Uterus (tissue), 4 donors: Measurements from ENCODE around the gene ATAD5. TPM values are rescaled to one million over a fixed set of nuclear protein-coding genes. Genes with fewer than 3 reads are reported as not detected.

ENCODE experiments used
- DNase-seq, 2 donors: peaks; one replicate each; pipeline ENCODE4 v3.0.0-alpha.2; 2019 to 2020
- H3K27ac ChIP-seq, 2 donors: fragments of 200-600 bp; sonication (generic); 1 replicate in 1 of 2; 2 replicates in 1 of 2; pipeline ENCODE4 v1.5.1; 2016 to 2018
- H3K27me3 ChIP-seq, 2 donors: fragments of 200-600 bp; sonication (generic); one replicate each; pipeline ENCODE4 v1.5.1; 2018 to 2019; ENCODE audit warnings: control low read depth in 1 of 2
- H3K36me3 ChIP-seq, 2 donors: fragments of 200-600 bp; sonication (generic); one replicate each; pipeline ENCODE4 v1.5.1; 2019; ENCODE audit warnings: control low read depth in 1 of 2
- H3K4me1 ChIP-seq, 2 donors: fragments of 200-600 bp; sonication (generic); one replicate each; pipeline ENCODE4 v1.5.1; 2018 to 2019; ENCODE audit warnings: control low read depth in 1 of 2
- H3K4me3 ChIP-seq, 2 donors: fragments of 200-600 bp; sonication (generic); 1 replicate in 1 of 2; 2 replicates in 1 of 2; pipeline ENCODE4 v1.5.1; 2018 to 2019; ENCODE audit warnings: mild to moderate bottlenecking in 1 of 2
- H3K9me3 ChIP-seq, 2 donors: fragments of 200-600 bp; sonication (generic); one replicate each; pipeline ENCODE4 v1.5.1; 2019; ENCODE audit warnings: control low read depth in 1 of 2
- CTCF ChIP-seq, 4 experiments: fragments of 200-600 bp in 2 of 4; fragments of 450-650 bp in 2 of 4; sonication (generic) in 2 of 4; IDR thresholded peaks; one replicate each; pipeline ENCODE4 v1.5.1; 2016 to 2019; ENCODE audit warnings: antibody characterized with exemption in 4 of 4, mild to moderate bottlenecking in 2 of 4, moderate library complexity in 1 of 4
- POLR2A ChIP-seq, 2 donors: fragments of 450-650 bp; IDR thresholded peaks; one replicate each; pipeline ENCODE4 v1.6.1; 2016; ENCODE audit warnings: antibody characterized with exemption in 2 of 2, mild to moderate bottlenecking in 1 of 2, moderate library complexity in 1 of 2
- intact Hi-C: fragments of 100-400 bp; cut with DNase I; formaldehyde crosslinking; loops from one replicate; pipeline ENCODE4 v1.15.1; 2023; ENCODE audit warnings: low total_unique reads
- total RNA-seq, 4 donors: library from RNA; depleted of rRNA in 3 of 4; stranded (reverse); fragments of >200 nt in 3 of 4; gene quantifications; one replicate each; pipeline versions ENCODE4 v1.1.0 to v1.2.4, GENCODE V29; 2014 to 2023
- donor health status: DM: yes; HTN: yes; CAD: no.

The ATAD5 gene
- total RNA-seq, 4 donors from 2014 or later, result 1.3 to 8.8 (median 5.2) TPM

GRCh38 chr17:30793282-30793977 lies 38.3 kb upstream of the ATAD5 start:
- Histone ChIP-seq H3K9me3 (no peaks in the 10 kb centered on the region), H3K36me3 (no peaks in the 10 kb centered on the region), H3K4me1 (no peaks in the 10 kb centered on the region), H3K27ac (no peak overlapping the region), H3K27me3 (no peaks in the 10 kb centered on the region), H3K4me3 (no peak overlapping the region)
- DNase-seq, result no peak
- intact Hi-C loops, result no loop called here
- TF ChIP-seq POLR2A (IDR thresholded peaks at IDR 0.05), result no peak
- no peak for TF ChIP-seq CTCF (IDR thresholded peaks at IDR 0.05)

- Histone ChIP-seq H3K27ac (no peak overlapping the region), H3K4me1 (no peaks in the 10 kb centered on the region), H3K36me3 (no peaks in the 10 kb centered on the region), H3K4me3 (no peak overlapping the region), H3K9me3 (no peaks in the 10 kb centered on the region), H3K27me3 (no peaks in the 10 kb centered on the region)
- no peak for DNase-seq
- no peak for TF ChIP-seq POLR2A (IDR thresholded peaks at IDR 0.05)
- intact Hi-C loops, result no loop called here
Observed at GRCh38 chr17:30794372-30794771, 37.4 kb upstream of the ATAD5 start.

- Histone ChIP-seq H3K9me3 (no peaks in the 10 kb centered on the region), H3K27ac (no peak overlapping the region), H3K4me1 (no peaks in the 10 kb centered on the region), H3K36me3 (no peaks in the 10 kb centered on the region), H3K27me3 (no peaks in the 10 kb centered on the region), H3K4me3 (no peak overlapping the region)
- intact Hi-C loops, result no loop called here
- no peak for DNase-seq
- TF ChIP-seq CTCF (IDR thresholded peaks at IDR 0.05), result no peak
- no peak for TF ChIP-seq POLR2A (IDR thresholded peaks at IDR 0.05)
Observed at GRCh38 chr17:30796016-30796415, 35.8 kb upstream of the ATAD5 start.

- no peak for DNase-seq
- Histone ChIP-seq H3K4me1 (no peaks in the 10 kb centered on the region), H3K36me3 (no peaks in the 10 kb centered on the region), H3K27ac (no peak overlapping the region), H3K27me3 (no peaks in the 10 kb centered on the region), H3K4me3 (no peak overlapping the region), H3K9me3 (no peaks in the 10 kb centered on the region)
- intact Hi-C loops, result no loop called here
- TF ChIP-seq CTCF (IDR thresholded peaks at IDR 0.05), result no peak
- TF ChIP-seq POLR2A (IDR thresholded peaks at IDR 0.05), result no peak
Observed at GRCh38 chr17:30801671-30802070, 30.1 kb upstream of the ATAD5 start.

GRCh38 chr17:30805944-30806456 lies 25.8 kb upstream of the ATAD5 start:
- no peaks in the 10 kb centered on the region for H3K36me3 ChIP-seq
- H3K4me3 ChIP-seq, result no peak overlapping the region
- DNase-seq, result no peak
- H3K9me3 ChIP-seq, result no peaks in the 10 kb centered on the region
- no peaks in the 10 kb centered on the region for H3K4me1 ChIP-seq
- intact Hi-C loops, result no loop called here
- no peak overlapping the region for H3K27ac ChIP-seq
- H3K27me3 ChIP-seq, result no peaks in the 10 kb centered on the region
- TF ChIP-seq POLR2A (IDR thresholded peaks at IDR 0.05), result no peak

- intact Hi-C loops, result no loop called here
- H3K27ac ChIP-seq, result no peak overlapping the region
- TF ChIP-seq POLR2A (IDR thresholded peaks at IDR 0.05) (no peak), CTCF (IDR thresholded peaks at IDR 0.05) (no peak)
- H3K4me3 ChIP-seq, result no peak overlapping the region
- no peaks in the 10 kb centered on the region for H3K27me3 ChIP-seq
- no peaks in the 10 kb centered on the region for H3K36me3 ChIP-seq
- peaks cover 0 to under 1% of the 10 kb centered on the region in 2 donors for H3K4me1 ChIP-seq
- DNase-seq, result no peak
- H3K9me3 ChIP-seq, result no peaks in the 10 kb centered on the region
Observed at GRCh38 chr17:30807896-30808295, 23.9 kb upstream of the ATAD5 start.
